HG03342 (cell line): ENCODE results near the gene HSDL1.

Source experiments
- ATAC-seq: cut with Tn5 transposase; IDR thresholded peaks from one replicate; pipeline ENCODE4 v1.9.1; 2021; ENCODE audit warnings: mild to moderate bottlenecking, moderate library complexity; ENCODE audit not compliant: unreplicated experiment

Gene HSDL1

GRCh38 chr16:84110527-84110926, 34.5 kb downstream of the HSDL1 start:
- ATAC-seq = peak; percentile 50

GRCh38 chr16:84109598-84110335, 35.2 kb downstream of the HSDL1 start:
- ATAC-seq = no peak

DNA sequence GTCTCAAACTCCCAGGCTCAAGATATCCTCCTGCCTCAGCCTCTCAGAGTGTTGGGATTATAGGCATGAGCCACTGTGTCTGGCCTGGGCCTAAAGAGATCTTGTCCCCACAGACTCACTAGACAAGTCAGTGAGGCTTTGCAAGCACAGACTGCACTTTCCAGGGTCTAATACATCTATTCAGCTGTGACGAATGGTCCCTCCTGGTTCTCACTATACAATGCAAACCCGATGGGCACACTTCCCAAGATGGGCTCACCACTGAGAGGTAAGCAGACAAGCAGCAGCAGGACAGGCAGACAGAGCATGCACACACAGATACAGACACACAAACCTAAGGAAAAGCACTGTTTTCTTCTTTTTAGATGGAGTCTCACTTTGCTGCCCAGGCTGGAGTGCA, 37.1 kb downstream of the HSDL1 start:
- ATAC-seq = no peak

- no peak for ATAC-seq
Observed at GRCh38 chr16:84105948-84106740, 38.8 kb downstream of the HSDL1 start.

GRCh38 chr16:84105301-84105815, 39.6 kb downstream of the HSDL1 start:
- no peak for ATAC-seq

DNA sequence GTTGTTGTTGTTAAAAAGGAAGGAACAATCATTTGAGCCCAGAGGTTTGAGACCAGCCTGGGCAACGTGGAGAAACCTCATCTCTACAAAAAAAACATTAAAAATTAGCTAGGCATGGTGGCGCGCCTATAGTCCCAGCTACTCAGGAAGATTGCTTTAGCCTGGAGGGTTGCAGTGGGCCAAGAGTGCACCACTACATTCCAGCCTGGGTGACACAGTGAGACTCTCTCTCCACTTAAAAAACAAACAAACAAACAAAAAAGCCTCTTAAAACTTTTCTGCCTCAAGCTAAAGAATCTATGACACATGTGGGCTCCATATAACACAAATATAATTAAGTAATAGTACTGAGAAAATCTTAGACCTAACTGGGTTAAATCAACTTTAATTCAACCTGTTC, 40.7 kb downstream of the HSDL1 start:
- no peak for ATAC-seq

- ATAC-seq = no peak
Observed at GRCh38 chr16:84103678-84104077, 41.3 kb downstream of the HSDL1 start.

GRCh38 chr16:84098939-84099338, 46.0 kb downstream of the HSDL1 start:
- no peak for ATAC-seq

- ATAC-seq = no peak
Observed at GRCh38 chr16:84096447-84097005, 48.5 kb downstream of the HSDL1 start.

DNA sequence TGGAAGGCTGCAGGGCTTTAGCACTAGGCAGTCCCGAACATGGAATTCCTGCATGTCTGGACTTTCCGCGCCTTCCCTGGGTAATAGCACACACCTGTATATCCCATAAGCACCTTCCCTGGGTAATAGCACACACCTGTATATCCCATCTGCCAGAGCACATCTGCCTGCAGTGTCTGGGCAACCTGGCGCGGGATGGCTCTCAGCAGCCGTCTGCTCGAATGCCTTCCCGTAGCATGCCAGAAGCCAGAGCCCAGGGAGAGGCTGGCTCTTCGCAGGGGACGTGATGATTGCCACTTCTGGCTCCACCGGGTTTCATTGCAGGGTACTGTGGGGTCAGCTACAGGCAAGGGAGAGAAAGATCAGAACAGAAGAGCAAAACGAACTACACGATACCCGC, 49.5 kb downstream of the HSDL1 start:
- ATAC-seq = no peak

- ATAC-seq = no peak
Observed at GRCh38 chr16:84093879-84094270, 51.1 kb downstream of the HSDL1 start.

GRCh38 chr16:84093120-84093878, 51.7 kb downstream of the HSDL1 start:
- no peak for ATAC-seq

- no peak for ATAC-seq
Observed at GRCh38 chr16:84091460-84091859, 53.5 kb downstream of the HSDL1 start.

GRCh38 chr16:84090211-84090610, 54.8 kb downstream of the HSDL1 start:
- no peak for ATAC-seq

DNA sequence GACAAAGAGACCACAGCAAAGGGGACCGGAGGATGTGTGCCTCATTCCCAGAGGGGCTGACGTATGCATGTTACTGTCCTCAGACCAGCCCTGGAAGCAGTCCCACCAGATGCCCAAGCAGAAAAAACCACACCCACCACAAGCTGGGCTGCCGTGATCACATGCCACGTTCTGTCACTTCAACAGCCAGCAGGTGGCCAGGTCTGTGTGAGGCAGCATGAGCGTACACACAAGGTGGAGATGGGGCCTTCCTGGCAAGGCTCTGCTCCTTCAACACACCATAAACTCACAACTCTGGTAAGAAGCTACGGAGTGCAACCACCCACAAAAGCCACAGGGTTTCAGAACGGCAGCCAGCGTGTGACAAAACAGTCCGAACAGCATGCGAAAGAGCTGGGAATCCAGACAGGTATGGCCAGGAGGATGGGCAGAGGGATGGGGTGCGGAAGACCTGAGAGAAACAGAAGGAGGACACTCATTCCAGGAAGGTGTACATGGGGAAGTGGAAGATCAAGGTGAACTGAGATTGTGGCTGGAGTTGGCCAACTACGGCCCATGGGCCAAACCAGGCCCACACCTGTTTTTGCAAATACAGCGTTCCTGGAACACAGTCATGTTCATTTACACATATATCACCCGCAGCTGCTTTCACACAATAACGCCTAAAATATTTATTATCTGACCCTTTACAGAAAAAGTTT, 56.1 kb downstream of the HSDL1 start:
- peak; percentile 86 for ATAC-seq

DNA sequence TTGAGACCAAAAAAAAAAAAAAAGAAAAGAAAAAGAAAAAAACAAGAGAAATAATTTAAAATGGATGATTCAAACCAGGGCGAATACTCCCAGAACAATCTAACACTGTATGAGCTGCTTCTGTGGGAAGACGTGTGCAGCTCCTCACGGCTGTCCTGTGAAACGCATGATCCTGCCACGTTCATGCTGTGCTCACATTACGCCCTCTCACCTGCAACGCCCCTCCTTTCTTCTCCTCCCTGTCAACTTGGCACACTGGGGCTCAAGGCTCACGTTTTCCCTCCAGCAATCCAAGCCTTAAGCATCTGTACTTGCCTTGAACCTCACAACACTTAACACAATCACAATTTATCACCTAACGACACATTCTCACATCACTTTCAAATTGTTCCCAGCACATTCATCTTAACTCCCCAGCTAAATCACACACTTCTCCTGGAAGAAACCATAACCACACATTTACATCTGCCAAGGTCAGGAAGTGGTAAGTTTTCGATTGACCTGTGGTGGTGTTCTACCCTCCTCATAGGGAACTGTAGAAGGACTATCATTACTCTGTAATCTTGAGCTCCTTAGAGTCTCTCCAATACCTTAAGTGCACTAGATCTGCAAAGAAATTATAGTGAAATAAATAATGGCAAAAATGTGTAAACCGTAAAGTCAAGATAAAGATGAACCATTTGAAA, 57.4 kb downstream of the HSDL1 start:
- ATAC-seq = no peak

DNA sequence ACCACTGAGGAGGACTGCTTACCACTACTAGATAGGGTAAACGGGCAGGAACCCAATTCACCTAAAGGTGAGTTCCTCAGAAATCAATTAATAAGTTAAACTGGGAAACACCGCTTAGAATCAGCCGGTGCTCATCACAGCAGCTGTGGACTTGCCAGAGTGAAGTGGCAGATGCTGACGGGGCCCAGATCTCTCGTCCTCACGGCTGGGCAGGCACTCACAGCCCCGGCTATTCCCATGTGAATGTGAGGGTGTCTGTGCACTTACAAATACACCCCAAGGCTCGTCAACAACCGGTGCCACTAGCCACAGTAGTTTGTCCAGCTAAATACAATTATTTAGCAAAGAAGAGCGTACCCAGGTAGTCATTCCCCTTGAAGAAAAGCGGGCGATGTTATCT, 58.0 kb downstream of the HSDL1 start:
- ATAC-seq = no peak

- no peak for ATAC-seq
Observed at GRCh38 chr16:84086341-84086740, 58.6 kb downstream of the HSDL1 start.

DNA sequence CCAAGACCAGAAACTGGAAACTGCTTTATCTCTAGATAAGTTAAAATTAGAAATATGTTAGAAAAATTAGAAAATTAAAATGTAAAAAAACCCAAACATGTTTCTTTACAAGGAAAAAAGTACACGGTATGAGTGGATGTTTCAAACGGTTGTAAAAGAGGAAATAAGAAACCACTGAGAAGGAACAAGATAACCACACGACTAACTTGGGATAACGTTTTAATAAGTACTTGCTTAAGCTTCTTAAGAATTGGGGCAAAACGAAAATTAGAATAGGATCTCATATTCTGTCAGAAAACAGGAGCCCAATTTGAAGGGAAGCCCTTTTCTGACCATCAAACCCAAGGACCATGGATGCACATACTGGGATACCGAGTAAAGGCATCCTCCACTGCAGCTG, 59.2 kb downstream of the HSDL1 start:
- ATAC-seq = no peak

DNA sequence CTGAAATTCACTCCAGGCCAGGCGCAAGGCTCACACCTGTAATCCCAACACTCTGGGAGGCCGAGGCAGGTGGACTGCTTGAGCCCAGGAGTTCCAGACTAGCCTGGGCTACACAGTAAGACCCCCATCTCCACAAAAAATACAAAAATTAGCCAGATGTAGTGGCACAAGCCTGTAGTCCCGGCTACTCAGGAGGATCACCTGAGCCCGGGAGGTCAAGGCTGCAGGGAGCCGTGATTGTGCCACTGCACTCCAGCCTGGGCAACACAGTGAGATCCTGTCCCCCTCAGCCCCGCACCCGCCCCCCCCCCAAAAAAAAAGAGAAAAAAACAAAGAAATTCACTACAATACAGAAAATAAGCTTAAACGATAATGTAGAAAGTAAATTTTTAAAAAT, 59.7 kb downstream of the HSDL1 start:
- ATAC-seq = no peak
